ENCODE results near the gene C1QTNF6. TPM values are rescaled to one million over a fixed set of nuclear protein-coding genes. Genes with fewer than 3 reads are reported as not detected.

Gene C1QTNF6
- total RNA-seq, 1 experiment from 2014 or later, result 85.9 TPM

DNA sequence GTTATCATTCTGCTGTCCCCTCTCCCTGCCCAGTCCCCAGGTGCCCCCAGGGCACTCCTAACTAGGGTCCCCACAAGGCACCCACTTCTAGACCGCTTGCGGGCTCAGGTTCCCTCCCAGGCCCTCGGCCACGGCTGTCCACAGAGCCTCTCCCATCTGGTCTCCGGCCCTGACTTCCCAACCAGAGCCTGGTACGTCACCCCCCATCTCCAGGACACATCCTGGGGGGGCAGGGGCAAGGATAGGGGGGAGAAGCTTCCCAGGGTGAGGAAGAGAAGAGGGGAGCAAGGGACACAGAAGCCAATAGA lies 23.8 kb upstream of the C1QTNF6 start:
- no peak overlapping the region for H2AFZ ChIP-seq
- TF ChIP-seq, protein P1, sequence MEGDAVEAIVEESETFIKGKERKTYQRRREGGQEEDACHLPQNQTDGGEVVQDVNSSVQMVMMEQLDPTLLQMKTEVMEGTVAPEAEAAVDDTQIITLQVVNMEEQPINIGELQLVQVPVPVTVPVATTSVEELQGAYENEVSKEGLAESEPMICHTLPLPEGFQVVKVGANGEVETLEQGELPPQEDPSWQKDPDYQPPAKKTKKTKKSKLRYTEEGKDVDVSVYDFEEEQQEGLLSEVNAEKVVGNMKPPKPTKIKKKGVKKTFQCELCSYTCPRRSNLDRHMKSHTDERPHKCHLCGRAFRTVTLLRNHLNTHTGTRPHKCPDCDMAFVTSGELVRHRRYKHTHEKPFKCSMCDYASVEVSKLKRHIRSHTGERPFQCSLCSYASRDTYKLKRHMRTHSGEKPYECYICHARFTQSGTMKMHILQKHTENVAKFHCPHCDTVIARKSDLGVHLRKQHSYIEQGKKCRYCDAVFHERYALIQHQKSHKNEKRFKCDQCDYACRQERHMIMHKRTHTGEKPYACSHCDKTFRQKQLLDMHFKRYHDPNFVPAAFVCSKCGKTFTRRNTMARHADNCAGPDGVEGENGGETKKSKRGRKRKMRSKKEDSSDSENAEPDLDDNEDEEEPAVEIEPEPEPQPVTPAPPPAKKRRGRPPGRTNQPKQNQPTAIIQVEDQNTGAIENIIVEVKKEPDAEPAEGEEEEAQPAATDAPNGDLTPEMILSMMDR (conservative IDR thresholded peaks at IDR 0.05), result no peak
- TF ChIP-seq EZH2 (IDR thresholded peaks at IDR 0.05; ENCODE audit: low read depth), result no peak
- DNase-seq, result no peak
- ChIA-PET POLR2A (ENCODE audit: unreplicated experiment) (no interaction called here), CTCF (interaction anchor here (0.6 kb wide), 1 partner anchor 15 kb away, joined by 4 read pairs; no protein-coding TSS in a partner anchor)
- no peaks in the 10 kb centered on the region for H3K9me2 ChIP-seq (ENCODE audit: insufficient read depth)
- BruUV-seq (replicated peaks), result no TSS peak
- H3K9me3 ChIP-seq (ENCODE audit: insufficient read depth, low read depth), result no peaks in the 10 kb centered on the region
- H3K27ac ChIP-seq, result no peak overlapping the region
- H3K79me2 ChIP-seq (ENCODE audit: low read depth), result no peaks in the 10 kb centered on the region
- H3K4me1 ChIP-seq (replicated peaks; ENCODE audit: insufficient read depth), result no peaks in the 10 kb centered on the region
- intact Hi-C loops (cut with micrococcal nuclease; ENCODE audit: unreplicated experiment), result no loop called here
- H4K20me1 ChIP-seq (ENCODE audit: insufficient read depth), result no peaks in the 10 kb centered on the region
- H3K27me3 ChIP-seq (ENCODE audit: insufficient read depth, low read depth), result no peaks in the 10 kb centered on the region
- H3K4me3 ChIP-seq, result no peak overlapping the region
- H3K4me2 ChIP-seq, result no peak overlapping the region
- peaks cover 3% of the 10 kb centered on the region; the same call in 1 of the 2 replicates for H3F3A ChIP-seq (ENCODE audit: insufficient read depth, low read depth)
- no peaks in the 10 kb centered on the region for H3K36me3 ChIP-seq (ENCODE audit: low read depth)

DNA sequence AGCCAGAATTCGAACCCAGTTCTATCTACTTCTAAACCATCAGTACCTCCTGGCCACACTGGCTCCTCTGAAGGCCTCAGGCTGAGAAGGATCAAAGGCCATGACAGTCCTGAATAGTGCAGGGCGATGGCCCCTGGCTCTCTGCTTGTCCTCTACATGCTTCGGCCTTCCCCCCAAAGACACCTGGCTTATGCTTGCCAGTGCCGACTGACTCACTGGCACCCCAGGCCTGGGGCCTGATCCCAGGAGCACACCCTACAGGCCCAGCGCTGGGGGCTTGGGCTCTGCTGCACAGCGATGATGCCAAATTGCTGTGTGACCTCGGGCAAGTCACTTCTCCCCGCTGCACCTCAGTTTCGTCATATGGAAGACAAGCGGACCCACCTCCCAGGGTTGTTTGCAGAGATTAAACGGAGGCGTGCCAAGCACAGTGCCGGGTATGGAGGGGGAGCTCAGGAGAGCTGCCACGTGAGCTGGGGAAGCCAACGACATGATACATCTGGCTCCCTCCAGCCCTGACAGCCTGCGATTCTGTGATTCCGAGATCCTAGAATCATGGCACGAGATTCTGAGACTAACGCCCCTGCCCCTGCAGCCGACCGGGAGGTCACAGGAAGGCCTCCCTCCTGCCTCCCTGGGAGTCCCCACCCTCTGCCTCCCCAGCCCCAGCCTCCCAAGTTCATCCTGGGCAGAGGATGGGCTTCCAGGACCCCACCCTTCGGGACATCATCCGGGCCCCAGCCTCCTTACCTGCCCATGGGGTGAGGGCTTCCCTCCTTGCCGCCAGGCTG lies 23.2 kb upstream of the C1QTNF6 start:
- TF ChIP-seq EZH2 (IDR thresholded peaks at IDR 0.05; ENCODE audit: low read depth), result no peak
- TF ChIP-seq, protein P1 (conservative IDR thresholded peaks at IDR 0.05), result no peak
- Histone ChIP-seq H3K36me3 (ENCODE audit: low read depth) (no peaks in the 10 kb centered on the region), H4K20me1 (ENCODE audit: insufficient read depth) (no peaks in the 10 kb centered on the region), H3K79me2 (ENCODE audit: low read depth) (no peaks in the 10 kb centered on the region), H3K27ac (no peak overlapping the region), H3K4me1 (replicated peaks; ENCODE audit: insufficient read depth) (no peaks in the 10 kb centered on the region), H3K9me3 (ENCODE audit: insufficient read depth, low read depth) (no peaks in the 10 kb centered on the region), H3K4me2 (no peak overlapping the region), H3K9me2 (ENCODE audit: insufficient read depth) (no peaks in the 10 kb centered on the region), H3K27me3 (ENCODE audit: insufficient read depth, low read depth) (no peaks in the 10 kb centered on the region), H3F3A (ENCODE audit: insufficient read depth, low read depth) (peaks cover 3% of the 10 kb centered on the region; the same call in 1 of the 2 replicates), H2AFZ (no peak overlapping the region), H3K4me3 (no peak overlapping the region)
- BruUV-seq (replicated peaks), result no TSS peak
- intact Hi-C loops (cut with micrococcal nuclease; ENCODE audit: unreplicated experiment), result no loop called here
- no peak for DNase-seq
- ChIA-PET POLR2A (ENCODE audit: unreplicated experiment) (no interaction called here), CTCF (no interaction called here)

DNA sequence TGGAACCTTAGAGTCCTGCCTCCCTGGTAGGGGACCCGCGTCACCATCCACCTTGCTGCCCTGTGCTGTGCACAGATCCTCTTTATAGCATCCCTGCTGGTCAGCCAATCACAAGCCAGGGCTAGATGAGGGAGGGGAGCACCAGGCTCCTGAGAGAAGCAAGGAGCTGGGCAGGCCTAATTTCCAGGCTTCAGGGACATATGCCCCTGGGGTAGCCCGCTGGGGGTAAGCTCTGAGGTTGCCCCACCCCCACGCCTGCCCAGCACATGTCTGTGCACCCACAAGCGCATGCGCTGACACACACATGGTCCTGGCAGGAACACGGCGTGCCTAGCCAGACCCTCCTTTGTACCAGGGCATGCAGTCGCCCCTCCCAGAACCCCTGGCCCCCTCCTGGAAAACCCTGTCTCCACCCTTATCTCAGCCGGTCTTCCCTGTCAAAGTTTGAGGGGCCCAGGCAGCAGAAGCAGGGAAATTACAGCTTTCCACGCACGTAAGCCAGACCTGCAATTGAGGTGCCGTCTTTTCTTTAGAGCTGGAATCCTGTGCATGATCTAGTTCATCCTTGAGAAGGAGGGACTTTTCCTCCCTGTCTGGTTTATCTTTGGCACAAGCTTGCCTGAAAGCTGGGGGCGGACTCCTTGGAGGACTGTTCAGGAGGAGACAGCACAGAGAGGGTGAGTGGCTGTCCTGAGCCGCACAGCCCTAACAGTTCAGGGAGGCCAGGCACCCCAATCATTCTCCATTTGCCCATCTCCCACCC lies 22.2 kb upstream of the C1QTNF6 start:
- no peaks in the 10 kb centered on the region for H4K20me1 ChIP-seq (ENCODE audit: insufficient read depth)
- no peak overlapping the region for H3K4me3 ChIP-seq
- no peaks in the 10 kb centered on the region for H3K36me3 ChIP-seq (ENCODE audit: low read depth)
- no peaks in the 10 kb centered on the region for H3K9me2 ChIP-seq (ENCODE audit: insufficient read depth)
- no peaks in the 10 kb centered on the region for H3K9me3 ChIP-seq (ENCODE audit: insufficient read depth, low read depth)
- H3K4me1 ChIP-seq (replicated peaks; ENCODE audit: insufficient read depth), result no peaks in the 10 kb centered on the region
- no peak overlapping the region for H3K27ac ChIP-seq
- BruUV-seq (replicated peaks), result no TSS peak
- H3F3A ChIP-seq (ENCODE audit: insufficient read depth, low read depth), result peaks cover 3% of the 10 kb centered on the region; the same call in 1 of the 2 replicates
- H3K79me2 ChIP-seq (ENCODE audit: low read depth), result no peaks in the 10 kb centered on the region
- CTCF ChIA-PET, result interaction anchor here (0.6 to 0.7 kb wide), 3 partner anchors 50 to 503 kb away, joined by 4 to 5 read pairs (median 4); no protein-coding TSS in a partner anchor
- no peak overlapping the region for H3K4me2 ChIP-seq
- no peaks in the 10 kb centered on the region for H3K27me3 ChIP-seq (ENCODE audit: insufficient read depth, low read depth)
- POLR2A ChIA-PET (ENCODE audit: unreplicated experiment), result interaction anchor here (0.7 kb wide), 1 partner anchor 18 kb away, joined by 3 read pairs; no protein-coding TSS in a partner anchor
- no peak overlapping the region for H2AFZ ChIP-seq
- TF ChIP-seq EZH2 (IDR thresholded peaks at IDR 0.05; ENCODE audit: low read depth), result no peak
- TF ChIP-seq, protein P1 (conservative IDR thresholded peaks at IDR 0.05), result no peak
- intact Hi-C loops (cut with micrococcal nuclease; ENCODE audit: unreplicated experiment), result no loop called here
- DNase-seq, result no peak

Measured in PC-9 (cell line).